Liver (tissue), 9 donors: Measurements from ENCODE around the gene HOXC6. TPM values are rescaled to one million over a fixed set of nuclear protein-coding genes. Genes with fewer than 3 reads are reported as not detected.

Experiments
- DNase-seq: peaks from one replicate; pipeline ENCODE4 v3.0.0-alpha.2; 2017; ENCODE audit warnings: low spot score
- H3K27ac ChIP-seq, 2 donors: one replicate each; pipeline ENCODE4 v1.7.0; 2013; ENCODE audit warnings: inconsistent platforms in 2 of 2, low read length in 2 of 2, control low read depth in 1 of 2, low read depth in 1 of 2, mild to moderate bottlenecking in 1 of 2
- H3K27me3 ChIP-seq, 4 donors: one replicate each; pipeline versions ENCODE4 v1.6.1 to v1.7.0; 2013; ENCODE audit warnings: low read length in 3 of 4, inconsistent platforms in 1 of 4, mild to moderate bottlenecking in 1 of 4, moderate library complexity in 1 of 4; ENCODE audit not compliant: control insufficient read depth in 4 of 4, insufficient read depth in 4 of 4
- H3K36me3 ChIP-seq, 4 donors: one replicate each; pipeline versions ENCODE4 v1.6.1 to v1.7.0; 2013; ENCODE audit warnings: low read length in 3 of 4, mild to moderate bottlenecking in 3 of 4, low read depth in 1 of 4, moderate library complexity in 1 of 4; ENCODE audit not compliant: control insufficient read depth in 4 of 4, insufficient read depth in 3 of 4
- H3K4me1 ChIP-seq, 4 donors: one replicate each; pipeline versions ENCODE4 v1.6.1 to v1.7.0; 2013; ENCODE audit warnings: low read length in 3 of 4, mild to moderate bottlenecking in 3 of 4, moderate library complexity in 1 of 4; ENCODE audit not compliant: control insufficient read depth in 4 of 4, insufficient read depth in 4 of 4
- H3K4me3 ChIP-seq, 3 donors: one replicate each; pipeline versions ENCODE4 v1.6.1 to v1.7.0; 2013; ENCODE audit warnings: low read length in 3 of 3, control low read depth in 1 of 3, low read depth in 1 of 3, mild to moderate bottlenecking in 1 of 3
- H3K9ac ChIP-seq, 2 donors: one replicate each; pipeline ENCODE4 v1.7.0; 2013; ENCODE audit warnings: low read length in 2 of 2, mild to moderate bottlenecking in 2 of 2, moderate library complexity in 2 of 2, control low read depth in 1 of 2, low read depth in 1 of 2
- H3K9me3 ChIP-seq, 4 donors: one replicate each; pipeline versions ENCODE4 v1.6.1 to v1.7.0; 2013; ENCODE audit warnings: low read length in 3 of 4; ENCODE audit not compliant: control insufficient read depth in 4 of 4
- CTCF ChIP-seq: fragments of 150-350 bp; IDR thresholded peaks from 2 replicates; pipeline ENCODE4 v1.5.1; 2017; ENCODE audit warnings: improper control_type of control experiment, low read depth, low read length; ENCODE audit not compliant: missing input control
- EGR1 ChIP-seq, 2 donors: IDR thresholded peaks; 2 replicates each; pipeline ENCODE4 v1.6.1; 2016 to 2018; ENCODE audit warnings: antibody characterized with exemption in 2 of 2, low read depth in 2 of 2
- FOXA1 ChIP-seq: IDR thresholded peaks from 2 replicates; pipeline ENCODE4 v1.6.1; 2016; ENCODE audit warnings: antibody characterized with exemption
- GABPA ChIP-seq, 2 donors: IDR thresholded peaks in 1 of 2; conservative IDR thresholded peaks in 1 of 2; 2 replicates each; pipeline ENCODE4 v1.6.1; 2016; ENCODE audit warnings: antibody characterized with exemption in 2 of 2, mild to moderate bottlenecking in 1 of 2, moderate library complexity in 1 of 2
- HNF4A ChIP-seq, 2 donors: conservative IDR thresholded peaks; 2 replicates each; pipeline ENCODE4 v1.6.1; 2016; ENCODE audit warnings: antibody characterized with exemption in 2 of 2, mild to moderate bottlenecking in 2 of 2
- RAD21 ChIP-seq, 2 donors: IDR thresholded peaks; 2 replicates each; pipeline ENCODE4 v1.6.1; 2016; ENCODE audit warnings: antibody characterized with exemption in 2 of 2, mild to moderate bottlenecking in 2 of 2
- RXRA ChIP-seq, 2 donors: IDR thresholded peaks; 2 replicates each; pipeline ENCODE4 v1.6.1; 2017 to 2018; ENCODE audit warnings: antibody characterized with exemption in 2 of 2, mild to moderate bottlenecking in 1 of 2
- SP1 ChIP-seq: IDR thresholded peaks from 2 replicates; pipeline ENCODE4 v1.6.1; 2018; ENCODE audit warnings: antibody characterized with exemption, mild to moderate bottlenecking
- TAF1 ChIP-seq: conservative IDR thresholded peaks from 2 replicates; pipeline ENCODE4 v1.6.1; 2016; ENCODE audit warnings: antibody characterized with exemption, mild to moderate bottlenecking
- WGBS: extraction: QIAGEN DNeasy Blood & Tissue Kit; methylation state at CpG from one replicate; pipeline ENCODE4 v1.1.7; 2013; 5-methylcytosine and 5-hydroxymethylcytosine counted together
- polyA plus RNA-seq, 2 donors: library from polyadenylated mRNA; stranded (reverse) in 1 of 2; unstranded in 1 of 2; fragments of 200-250 nt in 1 of 2; fragments of >200 nt in 1 of 2; fragmentation: Nextera tagmentation in 1 of 2; extraction: Ambion mirVana in 1 of 2; gene quantifications; one replicate each; pipeline versions ENCODE4 v1.2.1 to v1.2.3, GENCODE V29; 2013 to 2015
- total RNA-seq, 2 donors: library from RNA; depleted of rRNA; stranded (reverse); fragments of >200 nt; gene quantifications; one replicate each; pipeline ENCODE4 v1.2.3, GENCODE V29; 2014
- TF ChIP-seq, protein P1 (sequence below): IDR thresholded peaks from 2 replicates; pipeline ENCODE4 v1.6.1; 2016; ENCODE audit warnings: antibody characterized with exemption
- TF ChIP-seq, protein P2 (sequence below): IDR thresholded peaks from 2 replicates; pipeline ENCODE4 v1.6.1; 2016; ENCODE audit warnings: antibody characterized with exemption
- donor health status: healthy.
- donor health status: healthy.
- donor health status: healthy.
- donor health status: healthy.
- donor health status: healthy.

The HOXC6 gene
- total and polyA plus RNA-seq, 4 donors, result 0.33 TPM; not detected in 3

DNA sequence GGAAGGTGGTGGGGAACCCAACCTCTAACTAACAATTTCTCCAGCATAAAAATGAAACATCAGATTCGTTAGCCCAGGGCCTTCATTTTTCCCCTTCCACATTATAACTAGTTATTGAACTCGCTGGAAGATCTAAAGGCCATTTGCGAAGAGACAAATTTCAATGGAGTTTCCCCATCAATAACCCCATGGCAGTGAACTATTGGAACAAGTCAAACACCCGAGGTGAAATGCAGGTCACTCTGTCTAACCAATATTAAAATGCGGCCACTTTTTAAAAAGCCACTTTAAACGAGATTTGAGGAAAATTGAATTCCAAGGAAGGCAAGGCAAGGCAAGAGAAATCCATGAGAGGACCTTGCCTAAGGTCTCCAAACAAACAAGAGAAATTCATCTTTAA is 20.9 kb downstream of the HOXC6 start (continued):
- TF ChIP-seq CTCF (no peak), RAD21 (IDR thresholded peaks at IDR 0.05) (no peak), EGR1 (IDR thresholded peaks at IDR 0.05; ENCODE audit: low read depth in 2 of 2) (no peak)

GRCh38 chr12:54050482-54050810 is 22.2 kb downstream of the HOXC6 start:
- H3K27ac ChIP-seq, result no peak overlapping the region
- TF ChIP-seq FOXA1 (no peak), GABPA (IDR thresholded peaks at IDR 0.05 in 1 of 2, conservative IDR thresholded peaks at IDR 0.05 in 1 of 2) (no peak), TAF1 (no peak), CTCF (no peak)
- 25% methylated on average over 2 of the region's 2 CpGs for WGBS
- no peaks in the 10 kb centered on the region for H3K9me3 ChIP-seq
- H3K27me3 ChIP-seq, result peaks cover 11 to 36% (median 24%) of the 10 kb centered on the region in 4 donors
- no peak for DNase-seq
- H3K36me3 ChIP-seq, result no peaks in the 10 kb centered on the region
- H3K4me1 ChIP-seq, result no peaks in the 10 kb centered on the region
- H3K9ac ChIP-seq, result no peak overlapping the region
- H3K4me3 ChIP-seq, result no peak overlapping the region

- WGBS, result 16% methylated on average over 12 of the region's 12 CpGs
- TF ChIP-seq, protein P1, sequence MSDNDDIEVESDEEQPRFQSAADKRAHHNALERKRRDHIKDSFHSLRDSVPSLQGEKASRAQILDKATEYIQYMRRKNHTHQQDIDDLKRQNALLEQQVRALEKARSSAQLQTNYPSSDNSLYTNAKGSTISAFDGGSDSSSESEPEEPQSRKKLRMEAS, result no peak
- TF ChIP-seq SP1 (no peak), HNF4A (conservative IDR thresholded peaks at IDR 0.05) (no peak), RXRA (IDR thresholded peaks at IDR 0.05) (no peak), EGR1 (IDR thresholded peaks at IDR 0.05; ENCODE audit: low read depth in 2 of 2) (no peak), CTCF (no peak), FOXA1 (no peak)
- TF ChIP-seq, protein P2, sequence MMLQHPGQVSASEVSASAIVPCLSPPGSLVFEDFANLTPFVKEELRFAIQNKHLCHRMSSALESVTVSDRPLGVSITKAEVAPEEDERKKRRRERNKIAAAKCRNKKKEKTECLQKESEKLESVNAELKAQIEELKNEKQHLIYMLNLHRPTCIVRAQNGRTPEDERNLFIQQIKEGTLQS, result no peak
- H3K27me3 ChIP-seq, result peaks cover 11 to 34% (median 22%) of the 10 kb centered on the region in 4 donors
- no peak overlapping the region for H3K9ac ChIP-seq
- no peaks in the 10 kb centered on the region for H3K4me1 ChIP-seq
- no peaks in the 10 kb centered on the region for H3K36me3 ChIP-seq
- DNase-seq, result no peak
- H3K4me3 ChIP-seq, result no peak overlapping the region
- H3K27ac ChIP-seq, result no peak overlapping the region
- no peaks in the 10 kb centered on the region for H3K9me3 ChIP-seq
These were observed 23.0 kb downstream of the HOXC6 start for GRCh38 chr12:54051026-54051842.
